ENCODE data around the gene GRIN1.

GRIN1 gene

DNA sequence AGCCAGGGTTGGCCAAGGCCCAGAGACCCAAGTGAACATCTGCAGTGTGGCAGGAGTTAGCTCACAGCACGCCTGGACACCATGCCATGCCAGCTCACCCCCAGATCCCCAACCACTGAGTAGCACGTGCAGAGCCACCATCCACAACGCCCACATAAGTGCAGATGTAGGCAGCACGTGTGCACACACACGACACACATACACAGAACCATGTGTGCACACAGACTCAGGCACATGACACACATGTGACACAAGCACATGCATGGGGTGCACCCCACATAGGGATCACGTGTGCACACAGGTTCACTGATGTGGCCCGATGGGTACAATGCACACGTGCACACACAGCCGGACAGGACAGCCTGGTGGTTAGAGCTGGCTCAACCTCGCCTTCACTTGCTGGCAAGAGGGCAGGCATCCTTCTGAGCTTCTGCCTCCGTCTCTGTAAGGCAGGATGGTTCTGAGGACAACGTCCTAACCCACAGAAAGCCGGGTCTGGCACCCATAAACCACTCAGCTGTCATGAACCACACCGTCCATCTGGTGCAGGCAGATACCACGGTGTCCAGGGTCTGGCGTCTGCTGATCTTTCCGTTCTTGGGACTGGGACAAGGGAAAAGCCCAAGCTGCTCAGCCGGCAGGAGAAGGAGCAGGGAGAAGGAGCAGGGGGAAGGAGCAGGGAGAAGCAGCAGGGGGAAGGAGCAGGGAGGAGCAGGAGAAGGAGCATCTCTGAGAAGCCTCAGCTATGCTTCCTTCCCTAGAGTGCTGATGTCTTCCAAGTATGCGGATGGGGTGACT lies 18.9 kb downstream of the GRIN1 start (continued):
- TF ChIP-seq, protein P1, sequence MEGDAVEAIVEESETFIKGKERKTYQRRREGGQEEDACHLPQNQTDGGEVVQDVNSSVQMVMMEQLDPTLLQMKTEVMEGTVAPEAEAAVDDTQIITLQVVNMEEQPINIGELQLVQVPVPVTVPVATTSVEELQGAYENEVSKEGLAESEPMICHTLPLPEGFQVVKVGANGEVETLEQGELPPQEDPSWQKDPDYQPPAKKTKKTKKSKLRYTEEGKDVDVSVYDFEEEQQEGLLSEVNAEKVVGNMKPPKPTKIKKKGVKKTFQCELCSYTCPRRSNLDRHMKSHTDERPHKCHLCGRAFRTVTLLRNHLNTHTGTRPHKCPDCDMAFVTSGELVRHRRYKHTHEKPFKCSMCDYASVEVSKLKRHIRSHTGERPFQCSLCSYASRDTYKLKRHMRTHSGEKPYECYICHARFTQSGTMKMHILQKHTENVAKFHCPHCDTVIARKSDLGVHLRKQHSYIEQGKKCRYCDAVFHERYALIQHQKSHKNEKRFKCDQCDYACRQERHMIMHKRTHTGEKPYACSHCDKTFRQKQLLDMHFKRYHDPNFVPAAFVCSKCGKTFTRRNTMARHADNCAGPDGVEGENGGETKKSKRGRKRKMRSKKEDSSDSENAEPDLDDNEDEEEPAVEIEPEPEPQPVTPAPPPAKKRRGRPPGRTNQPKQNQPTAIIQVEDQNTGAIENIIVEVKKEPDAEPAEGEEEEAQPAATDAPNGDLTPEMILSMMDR (tag by site-specific recombination; IDR thresholded peaks at IDR 0.05) = no peak
- TF ChIP-seq, protein P2, sequence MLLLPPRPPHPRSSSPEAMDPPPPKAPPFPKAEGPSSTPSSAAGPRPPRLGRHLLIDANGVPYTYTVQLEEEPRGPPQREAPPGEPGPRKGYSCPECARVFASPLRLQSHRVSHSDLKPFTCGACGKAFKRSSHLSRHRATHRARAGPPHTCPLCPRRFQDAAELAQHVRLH (tag by site-specific recombination; IDR thresholded peaks at IDR 0.05) = no peak
- TF ChIP-seq SP2 (tag by site-specific recombination; IDR thresholded peaks at IDR 0.05) = no peak
- no peak for TF ChIP-seq ZNF157 (tag by site-specific recombination; IDR thresholded peaks at IDR 0.05)
- TF ChIP-seq MZF1 (tag by site-specific recombination; IDR thresholded peaks at IDR 0.05; ENCODE audit: borderline replicate concordance) = 0 out of 2 replicates have a peak, but pooled peaks have one; percentile 63
- no peak for TF ChIP-seq TCF7L2 (IDR thresholded peaks at IDR 0.05; ENCODE audit: borderline replicate concordance, low read depth, low read length)
- no peak for TF ChIP-seq ZFP3 (tag by site-specific recombination; IDR thresholded peaks at IDR 0.05; ENCODE audit: low read depth)
- no peak for TF ChIP-seq ZNF560 (tag by site-specific recombination; IDR thresholded peaks at IDR 0.05; ENCODE audit: borderline replicate concordance)
- TF ChIP-seq ZNF600 (tag by site-specific recombination; IDR thresholded peaks at IDR 0.05) = peak; percentile 72
- TF ChIP-seq ZNF221 (tag by site-specific recombination; IDR thresholded peaks at IDR 0.05; ENCODE audit: borderline replicate concordance) = no peak
- no peak for TF ChIP-seq SP3 (tag by site-specific recombination; IDR thresholded peaks at IDR 0.05)
- TF ChIP-seq, protein P3, sequence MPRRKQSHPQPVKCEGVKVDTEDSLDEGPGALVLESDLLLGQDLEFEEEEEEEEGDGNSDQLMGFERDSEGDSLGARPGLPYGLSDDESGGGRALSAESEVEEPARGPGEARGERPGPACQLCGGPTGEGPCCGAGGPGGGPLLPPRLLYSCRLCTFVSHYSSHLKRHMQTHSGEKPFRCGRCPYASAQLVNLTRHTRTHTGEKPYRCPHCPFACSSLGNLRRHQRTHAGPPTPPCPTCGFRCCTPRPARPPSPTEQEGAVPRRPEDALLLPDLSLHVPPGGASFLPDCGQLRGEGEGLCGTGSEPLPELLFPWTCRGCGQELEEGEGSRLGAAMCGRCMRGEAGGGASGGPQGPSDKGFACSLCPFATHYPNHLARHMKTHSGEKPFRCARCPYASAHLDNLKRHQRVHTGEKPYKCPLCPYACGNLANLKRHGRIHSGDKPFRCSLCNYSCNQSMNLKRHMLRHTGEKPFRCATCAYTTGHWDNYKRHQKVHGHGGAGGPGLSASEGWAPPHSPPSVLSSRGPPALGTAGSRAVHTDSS (tag by site-specific recombination; IDR thresholded peaks at IDR 0.05) = no peak
- no peak for TF ChIP-seq ZNF48 (tag by site-specific recombination; IDR thresholded peaks at IDR 0.05)
- TF ChIP-seq, protein P4, sequence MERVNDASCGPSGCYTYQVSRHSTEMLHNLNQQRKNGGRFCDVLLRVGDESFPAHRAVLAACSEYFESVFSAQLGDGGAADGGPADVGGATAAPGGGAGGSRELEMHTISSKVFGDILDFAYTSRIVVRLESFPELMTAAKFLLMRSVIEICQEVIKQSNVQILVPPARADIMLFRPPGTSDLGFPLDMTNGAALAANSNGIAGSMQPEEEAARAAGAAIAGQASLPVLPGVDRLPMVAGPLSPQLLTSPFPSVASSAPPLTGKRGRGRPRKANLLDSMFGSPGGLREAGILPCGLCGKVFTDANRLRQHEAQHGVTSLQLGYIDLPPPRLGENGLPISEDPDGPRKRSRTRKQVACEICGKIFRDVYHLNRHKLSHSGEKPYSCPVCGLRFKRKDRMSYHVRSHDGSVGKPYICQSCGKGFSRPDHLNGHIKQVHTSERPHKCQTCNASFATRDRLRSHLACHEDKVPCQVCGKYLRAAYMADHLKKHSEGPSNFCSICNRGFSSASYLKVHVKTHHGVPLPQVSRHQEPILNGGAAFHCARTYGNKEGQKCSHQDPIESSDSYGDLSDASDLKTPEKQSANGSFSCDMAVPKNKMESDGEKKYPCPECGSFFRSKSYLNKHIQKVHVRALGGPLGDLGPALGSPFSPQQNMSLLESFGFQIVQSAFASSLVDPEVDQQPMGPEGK (tag by site-specific recombination; IDR thresholded peaks at IDR 0.05) = no peak
- TF ChIP-seq IKZF3 (tag by site-specific recombination; IDR thresholded peaks at IDR 0.05) = peak; percentile 43; the same call in 1 of the 2 replicates
- no peak for TF ChIP-seq ZBTB8A (tag by site-specific recombination; IDR thresholded peaks at IDR 0.05)
- TF ChIP-seq, protein P5, sequence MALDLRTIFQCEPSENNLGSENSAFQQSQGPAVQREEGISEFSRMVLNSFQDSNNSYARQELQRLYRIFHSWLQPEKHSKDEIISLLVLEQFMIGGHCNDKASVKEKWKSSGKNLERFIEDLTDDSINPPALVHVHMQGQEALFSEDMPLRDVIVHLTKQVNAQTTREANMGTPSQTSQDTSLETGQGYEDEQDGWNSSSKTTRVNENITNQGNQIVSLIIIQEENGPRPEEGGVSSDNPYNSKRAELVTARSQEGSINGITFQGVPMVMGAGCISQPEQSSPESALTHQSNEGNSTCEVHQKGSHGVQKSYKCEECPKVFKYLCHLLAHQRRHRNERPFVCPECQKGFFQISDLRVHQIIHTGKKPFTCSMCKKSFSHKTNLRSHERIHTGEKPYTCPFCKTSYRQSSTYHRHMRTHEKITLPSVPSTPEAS (tag by site-specific recombination; IDR thresholded peaks at IDR 0.05) = peak; percentile 73
- TF ChIP-seq ZNF394 (tag by site-specific recombination; IDR thresholded peaks at IDR 0.05; ENCODE audit: borderline replicate concordance) = peak; percentile 95
- TF ChIP-seq ZNF433 (tag by site-specific recombination; IDR thresholded peaks at IDR 0.05; ENCODE audit: low read depth) = no peak
- no peak for TF ChIP-seq ZNF138 (tag by site-specific recombination; IDR thresholded peaks at IDR 0.05; ENCODE audit: borderline replicate concordance)
- no peak for TF ChIP-seq ZNF266 (tag by site-specific recombination; IDR thresholded peaks at IDR 0.05; ENCODE audit: low read depth)
- no peak for TF ChIP-seq ZNF169 (tag by site-specific recombination; IDR thresholded peaks at IDR 0.05)
- no peak for TF ChIP-seq GLI2 (tag by site-specific recombination; IDR thresholded peaks at IDR 0.05; ENCODE audit: borderline replicate concordance, low read depth)
- TF ChIP-seq ZNF211 (tag by site-specific recombination; IDR thresholded peaks at IDR 0.05; ENCODE audit: low read depth) = no peak
- TF ChIP-seq ZNF544 (tag by site-specific recombination; IDR thresholded peaks at IDR 0.05) = no peak

All from HEK293 (cell line).